A673 (cell line): ENCODE measurements around the gene GPLD1.

Experiments used
- CTCF ChIP-seq: fragments of 300-800, 200-600 bp; sonication (generic); conservative IDR thresholded peaks from 2 replicates; pipeline ENCODE4 v1.5.1; 2017; ENCODE audit warnings: low read depth, mild to moderate bottlenecking, antibody characterized with exemption, low read length, moderate library complexity, mixed read lengths
- EZH2 ChIP-seq: fragments of 200-600 bp; sonication (generic); IDR thresholded peaks from 2 replicates; pipeline ENCODE4 v1.6.1; 2017; ENCODE audit warnings: borderline replicate concordance, low read depth, mild to moderate bottlenecking, mixed read lengths, antibody characterized with exemption, low read length; ENCODE audit not compliant: poor library complexity, severe bottlenecking

GRCh38 chr6:24401458-24401857, 87.9 kb downstream of the GPLD1 start:
- TF ChIP-seq CTCF (no peak), EZH2 (no peak)
